ENCODE results near the gene ISL1.

Gene ISL1

DNA sequence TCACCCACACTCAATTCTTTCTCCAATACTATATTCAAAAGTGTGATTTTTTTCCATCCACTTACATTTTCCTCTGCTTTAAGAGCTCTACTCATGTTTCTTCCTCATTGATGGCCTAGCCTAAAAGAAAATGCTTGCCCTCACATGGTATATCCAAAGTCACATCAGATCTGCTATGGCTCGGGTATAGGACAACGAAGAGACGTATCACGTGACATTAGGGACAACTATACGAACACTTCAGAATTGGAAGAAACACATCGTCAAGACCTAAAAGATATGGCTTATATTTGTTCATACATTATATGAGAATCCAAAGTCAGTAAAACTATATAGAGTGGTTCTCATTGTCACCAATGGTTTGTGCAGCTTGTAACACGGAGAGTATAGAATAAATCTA, 8.2 kb upstream of the ISL1 start:
- no peak overlapping the region for H3K4me3 ChIP-seq (ENCODE audit: low read depth, low read length)
- TF ChIP-seq, protein P1, sequence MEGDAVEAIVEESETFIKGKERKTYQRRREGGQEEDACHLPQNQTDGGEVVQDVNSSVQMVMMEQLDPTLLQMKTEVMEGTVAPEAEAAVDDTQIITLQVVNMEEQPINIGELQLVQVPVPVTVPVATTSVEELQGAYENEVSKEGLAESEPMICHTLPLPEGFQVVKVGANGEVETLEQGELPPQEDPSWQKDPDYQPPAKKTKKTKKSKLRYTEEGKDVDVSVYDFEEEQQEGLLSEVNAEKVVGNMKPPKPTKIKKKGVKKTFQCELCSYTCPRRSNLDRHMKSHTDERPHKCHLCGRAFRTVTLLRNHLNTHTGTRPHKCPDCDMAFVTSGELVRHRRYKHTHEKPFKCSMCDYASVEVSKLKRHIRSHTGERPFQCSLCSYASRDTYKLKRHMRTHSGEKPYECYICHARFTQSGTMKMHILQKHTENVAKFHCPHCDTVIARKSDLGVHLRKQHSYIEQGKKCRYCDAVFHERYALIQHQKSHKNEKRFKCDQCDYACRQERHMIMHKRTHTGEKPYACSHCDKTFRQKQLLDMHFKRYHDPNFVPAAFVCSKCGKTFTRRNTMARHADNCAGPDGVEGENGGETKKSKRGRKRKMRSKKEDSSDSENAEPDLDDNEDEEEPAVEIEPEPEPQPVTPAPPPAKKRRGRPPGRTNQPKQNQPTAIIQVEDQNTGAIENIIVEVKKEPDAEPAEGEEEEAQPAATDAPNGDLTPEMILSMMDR (IDR thresholded peaks at IDR 0.05; ENCODE audit: low read depth, low read length), result no peak

DNA sequence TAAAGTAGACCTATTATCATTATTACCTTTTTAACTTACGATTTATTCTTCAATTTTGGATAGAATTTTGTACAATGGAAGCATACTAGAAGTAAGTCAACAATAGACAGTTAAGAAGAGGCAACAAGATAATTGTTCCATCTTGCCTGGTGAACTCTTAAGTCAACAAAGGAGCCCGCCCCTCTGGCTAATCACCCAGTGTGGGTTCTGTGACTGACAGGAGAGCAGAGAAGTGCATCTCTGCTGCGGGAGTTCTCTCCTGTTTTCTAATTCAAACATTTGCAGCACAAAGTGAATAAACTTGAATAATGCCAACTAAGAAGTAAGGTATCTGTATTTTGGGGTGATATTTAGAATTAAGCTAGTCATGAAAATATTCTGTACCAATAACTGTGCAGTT, 6.7 kb upstream of the ISL1 start:
- H3K4me3 ChIP-seq (ENCODE audit: low read depth, low read length), result no peak overlapping the region
- TF ChIP-seq, protein P1 (IDR thresholded peaks at IDR 0.05; ENCODE audit: low read depth, low read length), result no peak

DNA sequence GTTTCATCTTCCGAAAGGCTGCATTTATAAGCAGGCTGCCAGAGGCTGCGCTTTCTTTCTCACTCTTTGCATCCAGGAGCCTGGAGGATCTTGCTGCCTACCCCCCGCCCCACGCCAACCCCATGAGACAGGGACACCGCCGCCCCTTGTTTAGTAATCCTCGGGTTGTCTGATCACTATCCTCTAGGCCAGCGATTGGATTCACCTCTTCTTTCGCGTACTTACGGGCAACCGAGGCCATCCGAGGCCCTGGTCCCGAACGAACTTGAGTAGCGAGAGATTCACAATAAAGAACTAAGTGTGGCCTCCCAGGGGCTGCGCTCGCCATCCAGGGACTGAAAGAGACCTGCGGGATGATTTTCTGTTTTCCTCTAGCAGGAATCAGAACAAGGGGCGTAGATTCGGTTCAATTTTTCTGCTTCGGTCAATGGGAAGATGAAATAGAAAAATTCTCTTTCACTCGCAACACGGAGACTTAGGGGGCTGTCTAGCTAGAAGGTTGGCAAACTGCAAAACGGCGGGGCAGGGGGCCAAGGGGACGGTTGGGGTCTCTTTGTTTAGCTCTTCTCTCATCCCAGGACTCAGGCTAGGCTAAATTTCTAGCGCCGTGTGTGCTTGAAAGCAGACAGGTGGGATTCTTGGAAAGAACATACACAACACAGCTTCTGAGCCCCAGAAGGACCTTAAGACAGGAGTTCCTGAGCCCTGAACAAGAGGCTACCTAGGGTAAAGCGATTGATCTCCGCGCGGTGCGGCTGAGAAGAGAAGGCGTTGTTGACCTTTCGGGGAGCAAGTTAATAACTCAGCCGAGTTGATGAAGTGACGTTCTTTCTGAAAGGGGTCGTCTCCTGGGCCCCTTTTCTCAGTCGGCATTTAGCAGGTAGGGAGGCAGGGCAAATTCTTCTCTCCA, 5.8 kb upstream of the ISL1 start:
- TF ChIP-seq, protein P1 (IDR thresholded peaks at IDR 0.05; ENCODE audit: low read depth, low read length), result no peak

DNA sequence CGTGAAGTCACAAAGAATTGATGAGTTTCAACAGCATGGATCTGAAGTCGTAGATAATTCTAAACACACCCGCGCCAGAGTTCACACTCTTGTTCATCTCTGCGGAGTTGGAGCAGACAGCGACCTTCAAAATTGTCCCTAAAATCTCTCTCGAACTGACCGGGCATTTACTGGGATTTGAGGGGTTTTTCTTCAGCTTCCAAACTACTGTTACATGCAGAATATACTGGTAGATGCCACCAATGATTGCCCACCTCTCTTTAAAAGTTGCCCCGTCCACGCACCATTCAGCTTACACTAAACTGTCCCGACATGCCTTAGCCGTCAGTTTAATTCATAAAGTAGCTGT, 5.2 kb upstream of the ISL1 start:
- no peak overlapping the region for H3K4me3 ChIP-seq (ENCODE audit: low read depth, low read length)
- TF ChIP-seq, protein P1 (IDR thresholded peaks at IDR 0.05; ENCODE audit: low read depth, low read length), result no peak

More for the DNA sequence above, 5.8 kb upstream of the ISL1 start:
- H3K4me3 ChIP-seq (ENCODE audit: low read depth, low read length), result no peak overlapping the region

DNA sequence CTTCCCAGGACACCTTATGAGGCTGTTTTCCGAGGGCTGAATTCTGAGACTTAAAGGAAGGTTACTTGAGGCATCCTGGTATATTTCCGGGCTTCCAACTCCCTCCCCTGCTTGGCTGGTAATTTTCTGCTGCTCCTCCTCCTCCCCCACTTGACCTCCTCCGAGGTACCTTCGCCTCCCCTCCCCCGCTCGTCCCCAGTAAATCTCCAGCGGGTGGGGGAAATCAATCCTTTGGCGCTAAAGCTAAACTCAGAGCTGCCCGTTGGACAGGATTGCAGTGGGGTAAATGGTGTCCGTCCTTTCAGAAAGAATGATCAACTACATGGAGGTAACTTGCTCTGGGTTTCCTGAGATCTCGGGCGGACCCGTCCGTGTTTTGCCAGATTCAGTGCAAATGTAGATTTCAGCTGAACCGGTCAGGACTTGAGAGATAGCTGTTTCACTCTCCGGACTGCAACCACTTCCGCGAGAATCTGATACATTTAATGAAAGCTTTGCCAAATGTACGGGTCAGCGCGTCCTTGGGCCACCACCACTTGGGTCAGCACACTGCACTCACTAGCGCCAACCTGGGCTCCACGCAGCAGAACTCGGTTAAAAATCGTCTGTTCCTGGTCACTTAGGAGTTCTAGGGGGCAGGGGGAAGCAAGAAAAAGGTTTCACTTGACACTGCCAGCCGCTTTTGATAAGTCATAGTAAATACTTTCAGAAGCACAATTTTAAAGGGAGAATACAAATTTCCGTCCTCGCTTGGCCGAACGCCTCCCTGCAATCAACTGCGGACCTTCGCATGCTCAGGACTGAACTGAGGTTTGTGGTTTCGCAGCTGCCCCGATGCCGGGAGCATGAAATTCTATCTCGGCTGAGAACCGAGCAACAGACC, 4.6 kb upstream of the ISL1 start:
- TF ChIP-seq, protein P1 (IDR thresholded peaks at IDR 0.05; ENCODE audit: low read depth, low read length), result no peak
- no peak overlapping the region for H3K4me3 ChIP-seq (ENCODE audit: low read depth, low read length)

GRCh38 chr5:51379331-51379700, 3.9 kb upstream of the ISL1 start:
- no peak overlapping the region for H3K4me3 ChIP-seq (ENCODE audit: low read depth, low read length)

More at GRCh38 chr5:51379331-51379700, 3.9 kb upstream of the ISL1 start:
- TF ChIP-seq, protein P1 (IDR thresholded peaks at IDR 0.05; ENCODE audit: low read depth, low read length), result no peak

All from WI38 (cell line).